HG02588 (cell line): ENCODE results near the gene PHLDB3.
"Not testable (repeated sequence)": the region's sequence is repeated elsewhere in the genome, so short reads cannot be mapped to it uniquely, and the experiment has no call there.

Source experiments
- ATAC-seq: cut with Tn5 transposase; IDR thresholded peaks from one replicate; pipeline ENCODE4 v1.9.1; 2021; ENCODE audit warnings: mild to moderate bottlenecking, moderate library complexity; ENCODE audit not compliant: unreplicated experiment

PHLDB3 gene

GRCh38 chr19:43527860-43528622 lies 23.5 kb upstream of the PHLDB3 start:
- no peak for ATAC-seq

- ATAC-seq: peak; percentile 76
Measured at GRCh38 chr19:43526884-43527859, 22.6 kb upstream of the PHLDB3 start, which contains the start of gene ETHE1. Gene ETHE1 (minus strand): TSS chr19:43527201. CDS start chr19:43527177, 24 bp downstream.

DNA sequence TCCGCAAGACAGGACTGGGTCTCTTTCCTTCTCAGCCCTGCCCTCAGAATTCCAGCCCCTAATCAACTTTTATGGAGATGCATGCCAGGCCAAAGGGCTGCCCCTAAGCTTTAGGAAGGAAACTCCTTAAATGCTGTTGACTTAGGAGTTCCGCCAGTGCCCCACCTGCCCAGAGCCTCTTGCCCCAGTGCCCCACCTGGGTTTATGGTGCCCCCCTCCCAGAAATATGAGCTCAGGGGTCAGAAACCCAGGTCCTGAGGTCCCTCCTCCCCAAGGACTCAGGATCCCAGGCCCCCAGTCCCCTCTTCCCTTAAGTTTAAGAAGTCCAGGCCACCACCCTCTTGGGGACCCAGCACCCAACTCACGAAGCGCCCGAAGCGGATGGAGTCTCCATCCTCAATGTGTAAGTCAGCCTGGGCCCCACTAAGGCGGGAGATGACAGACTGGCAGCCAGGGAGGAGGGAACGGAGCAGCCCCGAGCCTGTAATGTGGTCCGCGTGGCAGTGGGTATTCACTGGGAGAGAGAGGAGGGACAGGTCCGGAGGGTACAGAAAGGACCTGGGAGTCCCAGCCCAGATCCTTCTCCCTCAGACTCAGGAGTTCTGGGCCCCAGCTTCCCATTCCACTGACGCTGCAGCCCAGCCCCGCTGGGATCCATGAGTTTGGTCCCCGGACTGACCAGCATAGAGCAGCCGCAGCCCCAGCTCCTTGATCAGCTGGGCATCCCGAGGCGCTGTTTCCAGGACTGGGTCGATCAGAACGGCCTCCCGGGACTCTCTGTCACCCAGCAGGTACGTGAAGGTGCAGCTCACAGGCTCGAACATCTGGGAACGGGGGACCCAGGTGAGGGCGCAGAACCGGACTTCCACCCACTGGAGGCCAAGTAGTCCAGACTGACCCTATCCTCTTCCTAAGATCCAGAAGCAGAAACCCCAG lies 21.6 kb upstream of the PHLDB3 start:
- no peak for ATAC-seq

GRCh38 chr19:43524922-43525835 lies 20.6 kb upstream of the PHLDB3 start:
- no peak for ATAC-seq

DNA sequence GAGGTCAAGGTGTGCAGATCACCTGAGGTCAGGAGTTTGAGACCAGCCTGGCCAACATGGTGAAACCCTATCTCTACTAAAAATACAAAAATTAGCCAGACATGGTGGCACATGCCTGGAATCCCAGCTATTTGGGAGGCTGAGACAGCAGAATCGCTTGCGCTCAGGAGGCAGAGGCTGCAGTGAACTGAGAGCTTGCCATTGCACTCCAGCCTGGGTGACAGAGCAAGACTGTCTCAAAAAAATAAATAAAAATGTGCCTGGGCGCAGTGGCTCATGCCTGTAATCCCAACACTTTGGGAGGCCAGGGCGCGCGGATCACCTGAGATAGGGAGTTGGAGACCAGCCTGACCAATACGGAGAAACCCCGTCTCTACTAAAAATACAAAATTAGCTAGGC lies 19.1 kb upstream of the PHLDB3 start:
- not testable (repeated sequence) for ATAC-seq

DNA sequence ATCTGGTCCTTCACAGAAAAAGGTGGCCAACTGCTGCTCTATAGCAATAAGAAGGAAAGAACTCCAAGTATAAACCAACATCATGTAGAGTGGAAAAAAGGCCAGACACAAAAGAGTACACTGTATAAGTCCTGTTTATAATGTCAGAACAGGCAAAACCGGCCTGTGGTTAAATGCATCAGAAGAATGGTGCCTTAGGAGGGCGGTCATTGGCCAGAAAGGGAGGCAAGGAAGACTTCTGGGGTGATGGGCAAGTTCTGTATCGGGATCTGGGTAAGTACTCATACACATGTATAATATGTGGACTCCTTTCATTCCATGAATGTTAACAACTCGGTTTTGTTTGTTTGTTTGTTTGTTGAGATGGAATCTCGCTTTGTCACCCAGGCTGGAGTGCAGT lies 18.4 kb upstream of the PHLDB3 start:
- ATAC-seq: no peak

GRCh38 chr19:43519436-43520088 lies 15.0 kb upstream of the PHLDB3 start:
- ATAC-seq: no peak

- no peak for ATAC-seq
Measured at GRCh38 chr19:43518051-43518450, 13.5 kb upstream of the PHLDB3 start.

DNA sequence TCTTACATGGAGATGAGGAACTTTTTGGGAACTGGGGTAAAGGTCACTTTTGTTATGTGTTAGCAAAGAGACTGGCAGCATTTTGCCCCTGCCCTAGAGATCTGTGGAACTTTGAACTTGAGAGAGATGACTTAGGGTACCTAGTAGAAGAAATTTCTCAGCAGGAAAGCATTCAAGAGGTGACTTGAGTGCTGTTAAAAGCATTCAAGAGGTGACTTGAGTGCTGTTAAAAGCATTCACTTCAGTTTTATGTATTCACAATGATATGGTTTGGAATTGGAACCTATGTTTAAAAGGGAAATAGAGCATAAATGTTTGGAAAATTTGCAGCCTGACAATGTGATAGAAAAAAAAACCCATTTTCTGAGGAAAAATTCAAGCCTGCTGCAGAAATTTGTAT lies 7.9 kb upstream of the PHLDB3 start:
- ATAC-seq: not testable (repeated sequence)

DNA sequence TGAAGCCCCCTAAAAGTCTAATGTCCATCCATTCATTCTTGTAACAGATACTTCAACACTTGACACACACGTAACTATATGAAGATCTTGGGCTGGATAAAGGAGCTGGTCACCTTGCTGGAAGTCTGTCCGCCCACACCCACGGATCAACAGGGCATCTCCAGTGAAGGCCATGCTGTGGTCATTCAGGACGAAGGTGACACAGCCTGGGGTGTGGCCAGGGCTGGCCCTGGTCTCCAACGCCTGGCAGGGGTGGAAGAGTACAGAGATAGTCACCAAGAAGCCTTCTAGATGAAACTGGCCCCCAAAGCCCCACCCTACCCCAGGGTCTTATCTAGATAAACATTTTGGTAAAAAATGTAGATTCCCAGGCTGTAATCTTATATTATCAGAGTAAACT lies 6.8 kb upstream of the PHLDB3 start:
- no peak for ATAC-seq

- ATAC-seq: no peak
Measured at GRCh38 chr19:43510713-43511112, 6.2 kb upstream of the PHLDB3 start.

- ATAC-seq: no peak
Measured at GRCh38 chr19:43507880-43508279, 3.3 kb upstream of the PHLDB3 start.

DNA sequence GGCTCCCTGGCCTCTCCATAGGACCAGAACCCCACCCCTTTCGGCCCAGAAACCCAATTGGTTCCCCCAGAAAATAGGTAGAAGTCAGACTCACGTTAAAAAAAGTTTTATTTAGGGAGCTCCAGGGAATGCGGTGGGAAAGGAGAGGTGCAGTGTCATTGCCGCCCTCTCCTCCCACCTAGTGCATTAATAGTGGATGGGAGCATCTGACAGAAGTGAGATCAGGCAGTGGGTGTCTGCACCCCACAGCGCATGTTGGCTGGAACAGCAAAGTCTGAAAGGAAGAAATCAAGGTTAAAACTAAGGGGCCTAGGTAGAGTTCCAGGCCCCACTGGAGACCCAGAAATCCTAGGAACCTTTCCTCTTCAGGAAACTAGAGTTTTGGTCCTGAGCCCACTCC lies 2.1 kb upstream of the PHLDB3 start:
- no peak for ATAC-seq

DNA sequence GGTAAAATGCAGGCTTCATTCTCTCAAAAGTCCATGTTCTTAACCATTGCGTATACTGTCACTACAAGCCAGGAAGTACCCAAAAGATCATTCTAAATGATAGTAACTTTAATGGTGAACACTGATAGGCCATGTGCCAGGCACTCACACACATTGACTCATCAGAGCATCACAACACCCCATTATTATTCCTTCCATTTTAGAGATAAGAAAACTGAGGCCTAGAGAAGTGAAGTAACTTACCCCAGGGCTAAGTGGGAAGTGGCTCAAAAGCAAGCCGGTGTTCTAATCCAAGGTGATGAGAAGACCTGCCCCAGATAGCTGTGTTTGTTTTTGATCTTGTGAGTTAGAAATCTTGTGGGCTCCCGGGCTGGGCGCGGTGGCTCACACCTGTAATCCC lies 1.4 kb upstream of the PHLDB3 start:
- ATAC-seq: no peak

DNA sequence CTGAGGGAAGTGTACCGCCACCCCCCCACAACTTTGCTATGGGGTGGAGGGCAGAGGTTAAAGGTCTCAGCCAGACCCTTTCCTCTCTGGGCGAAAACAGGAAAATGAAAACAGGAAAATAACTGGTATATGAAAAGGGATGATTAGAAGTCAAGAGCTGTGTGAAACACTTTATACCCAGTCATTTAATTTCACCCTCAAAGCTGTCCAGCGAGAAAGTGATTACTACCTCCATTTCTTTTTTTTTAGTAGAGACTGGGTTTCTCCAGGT lies 575 bp upstream of the PHLDB3 start:
- no peak for ATAC-seq

GRCh38 chr19:43503501-43504425 lies 783 bp downstream of the PHLDB3 start:
- peak; percentile 85 for ATAC-seq

GRCh38 chr19:43502419-43502976 lies 2.0 kb downstream of the PHLDB3 start:
- ATAC-seq: no peak
